GM23338 (cell line): ENCODE results near the gene SIM1. TPM values are rescaled to one million over a fixed set of nuclear protein-coding genes. Genes with fewer than 3 reads are reported as not detected.

ENCODE experiments used
- ATAC-seq: fragments of 200-7000 bp; cut with Tn5 transposase; 3 replicates; pipeline ENCODE4 v1.9.1; 2020
- DNase-seq: peaks from one replicate; pipeline ENCODE4 v3.0.0-alpha.2; 2015; ENCODE audit warnings: low spot score
- H2AFZ ChIP-seq: fragments of 200-600 bp; sonication (generic); 2 replicates; pipeline ENCODE4 v1.8.0; 2016; ENCODE audit warnings: antibody characterized with exemption, mild to moderate bottlenecking, moderate library complexity
- H3F3A ChIP-seq: fragments of 200-600 bp; sonication (generic); replicated peaks from 2 replicates; pipeline ENCODE4 v1.8.0; 2017; ENCODE audit warnings: antibody characterized with exemption, mixed run types, low read depth
- H3K27ac ChIP-seq: fragments of 200-600 bp; sonication (generic); 2 replicates; pipeline ENCODE4 v1.6.1; 2016; ENCODE audit warnings: low read depth
- H3K27me3 ChIP-seq: fragments of 200-600 bp; sonication (generic); 2 replicates; pipeline ENCODE4 v1.8.0; 2016; ENCODE audit warnings: mild to moderate bottlenecking, mixed run types, moderate library complexity; ENCODE audit not compliant: insufficient read depth
- H3K36me3 ChIP-seq: fragments of 200-600 bp; sonication (generic); 2 replicates; pipeline ENCODE4 v1.8.0; 2016; ENCODE audit warnings: mild to moderate bottlenecking; ENCODE audit not compliant: insufficient read depth
- H3K4me1 ChIP-seq: fragments of 200-600 bp; sonication (generic); 2 replicates; pipeline ENCODE4 v1.8.0; 2016; ENCODE audit warnings: mild to moderate bottlenecking, moderate library complexity; ENCODE audit not compliant: insufficient read depth
- H3K4me2 ChIP-seq: fragments of 200-600 bp; sonication (generic); 2 replicates; pipeline ENCODE4 v1.7.1; 2017; ENCODE audit warnings: mixed run types
- H3K4me3 ChIP-seq: fragments of 200-600 bp; sonication (generic); 2 replicates; pipeline ENCODE4 v1.6.1; 2016; ENCODE audit warnings: mixed run types
- H3K79me2 ChIP-seq: fragments of 200-600 bp; sonication (generic); replicated peaks from 2 replicates; pipeline ENCODE4 v1.8.0; 2017; ENCODE audit warnings: mild to moderate bottlenecking; ENCODE audit not compliant: insufficient read depth
- H3K9me2 ChIP-seq: fragments of 200-600 bp; sonication (generic); 2 replicates; pipeline ENCODE4 v1.8.0; 2017; ENCODE audit not compliant: insufficient read depth
- H4K20me1 ChIP-seq: fragments of 200-600 bp; sonication (generic); replicated peaks from 2 replicates; pipeline ENCODE4 v1.8.0; 2017; ENCODE audit warnings: mild to moderate bottlenecking; ENCODE audit not compliant: insufficient read depth
- H3K27ac Mint-ChIP-seq: 2 replicates; pipeline ENCODE4 v1.8.0; 2020; ENCODE audit warnings: inconsistent platforms, mild to moderate bottlenecking, moderate library complexity, mixed read lengths
- H3K27me3 Mint-ChIP-seq: 3 replicates; pipeline ENCODE4 v1.8.0; 2022; ENCODE audit warnings: low read depth, mild to moderate bottlenecking, moderate library complexity, mixed read lengths, inconsistent platforms; ENCODE audit not compliant: insufficient read depth, poor library complexity
- H3K36me3 Mint-ChIP-seq: 3 replicates; pipeline ENCODE4 v1.8.0; 2021; ENCODE audit warnings: low read depth, mild to moderate bottlenecking, inconsistent platforms, moderate library complexity, mixed read lengths
- H3K4me1 Mint-ChIP-seq: 3 replicates; pipeline ENCODE4 v1.8.0; 2020; ENCODE audit warnings: mild to moderate bottlenecking, inconsistent platforms, mixed read lengths
- H3K4me3 Mint-ChIP-seq: 3 replicates; pipeline ENCODE4 v1.8.0; 2021; ENCODE audit warnings: moderate library complexity, mild to moderate bottlenecking, inconsistent platforms, mixed read lengths
- H3K9me3 Mint-ChIP-seq: 3 replicates; pipeline ENCODE4 v1.8.0; 2020; ENCODE audit warnings: moderate library complexity, mild to moderate bottlenecking, inconsistent platforms, mixed read lengths
- CREB1 ChIP-seq: fragments of 250-450 bp; sonication (Bioruptor Pico); IDR thresholded peaks from 2 replicates; pipeline ENCODE4 v1.5.0; 2020; ENCODE audit warnings: low read depth, mild to moderate bottlenecking, moderate library complexity
- EZH2 ChIP-seq: fragments of 200-600 bp; sonication (generic); IDR thresholded peaks from one replicate; pipeline ENCODE4 v1.8.0; 2017; ENCODE audit warnings: antibody characterized with exemption, mild to moderate bottlenecking, low read depth; ENCODE audit not compliant: unreplicated experiment
- JUNB ChIP-seq: IDR thresholded peaks from one replicate; pipeline ENCODE4 v1.6.1; 2016; ENCODE audit warnings: antibody characterized with exemption; ENCODE audit not compliant: unreplicated experiment
- NANOG ChIP-seq: IDR thresholded peaks from 2 replicates; pipeline ENCODE4 v1.6.1; 2016; ENCODE audit warnings: antibody characterized with exemption, borderline replicate concordance
- POLR2AphosphoS5 ChIP-seq: IDR thresholded peaks from 2 replicates; pipeline ENCODE4 v1.6.1; 2016; ENCODE audit warnings: antibody characterized with exemption, low read depth
- REST ChIP-seq: IDR thresholded peaks from one replicate; pipeline ENCODE4 v1.6.1; 2018; ENCODE audit warnings: antibody characterized with exemption; ENCODE audit not compliant: unreplicated experiment
- STAT1 ChIP-seq: IDR thresholded peaks from one replicate; pipeline ENCODE4 v1.6.1; 2016; ENCODE audit warnings: antibody characterized with exemption; ENCODE audit not compliant: unreplicated experiment
- ZNF114 ChIP-seq: fragments of 250-450 bp; sonication (Bioruptor Pico); IDR thresholded peaks from 2 replicates; pipeline ENCODE4 v1.5.0; 2020; ENCODE audit warnings: mild to moderate bottlenecking, moderate library complexity
- polyA plus RNA-seq: library from polyadenylated mRNA; unstranded; fragments of >200 nt; fragmentation: Nextera tagmentation; extraction: Ambion mirVana; gene quantifications from 2 replicates; pipeline ENCODE4 v1.2.1, GENCODE V29; 2016
- total RNA-seq: library from RNA; depleted of rRNA; stranded (reverse); fragments of >200 nt; shearing (Covaris generic); gene quantifications from 2 replicates; pipeline ENCODE4 v1.2.3, GENCODE V29; 2014
- TF ChIP-seq, protein P1 (sequence below): IDR thresholded peaks from 2 replicates; pipeline ENCODE4 v1.6.1; 2016; ENCODE audit warnings: antibody characterized with exemption
- TF ChIP-seq, protein P2 (sequence below), 2 experiments: fragments of 200-600 bp in 1 of 2; sonication (generic) in 1 of 2; conservative IDR thresholded peaks; 2 replicates each; pipeline versions ENCODE4 v1.5.1 to v1.6.1; 2016 to 2017; ENCODE audit warnings: antibody characterized with exemption in 2 of 2, low read depth in 2 of 2, mild to moderate bottlenecking in 2 of 2, moderate library complexity in 1 of 2

Gene SIM1
- total and polyA plus RNA-seq, 2 experiments from 2014 or later = 0.42 to 0.49 TPM

- Histone ChIP-seq H3K27ac (no peak overlapping the region), H3K36me3 (no peaks in the 10 kb centered on the region), H3K4me3 (no peak overlapping the region), H3F3A (no peaks in the 10 kb centered on the region), H2AFZ (no peak overlapping the region), H3K27me3 (no peaks in the 10 kb centered on the region), H3K79me2 (no peaks in the 10 kb centered on the region), H4K20me1 (no peaks in the 10 kb centered on the region), H3K4me1 (peaks cover 5% of the 10 kb centered on the region), H3K4me2 (no peak overlapping the region), H3K9me2 (peaks cover 4% of the 10 kb centered on the region; the same call in 1 of the 2 replicates)
- no peak for DNase-seq
- Mint-ChIP-seq H3K27ac (no peak overlapping the region), H3K36me3 (peaks cover 7% of the 10 kb centered on the region), H3K9me3 (peaks cover 9% of the 10 kb centered on the region), H3K27me3 (peaks cover 5% of the 10 kb centered on the region), H3K4me1 (peaks cover 17% of the 10 kb centered on the region), H3K4me3 (no peak overlapping the region)
- TF ChIP-seq, protein P1, sequence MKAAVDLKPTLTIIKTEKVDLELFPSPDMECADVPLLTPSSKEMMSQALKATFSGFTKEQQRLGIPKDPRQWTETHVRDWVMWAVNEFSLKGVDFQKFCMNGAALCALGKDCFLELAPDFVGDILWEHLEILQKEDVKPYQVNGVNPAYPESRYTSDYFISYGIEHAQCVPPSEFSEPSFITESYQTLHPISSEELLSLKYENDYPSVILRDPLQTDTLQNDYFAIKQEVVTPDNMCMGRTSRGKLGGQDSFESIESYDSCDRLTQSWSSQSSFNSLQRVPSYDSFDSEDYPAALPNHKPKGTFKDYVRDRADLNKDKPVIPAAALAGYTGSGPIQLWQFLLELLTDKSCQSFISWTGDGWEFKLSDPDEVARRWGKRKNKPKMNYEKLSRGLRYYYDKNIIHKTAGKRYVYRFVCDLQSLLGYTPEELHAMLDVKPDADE = no peak
- no peak for TF ChIP-seq EZH2
- ATAC-seq = no peak
Observed at GRCh38 chr6:100490065-100490464, 25.3 kb upstream of the SIM1 start.

GRCh38 chr6:100488244-100488643 lies 23.5 kb upstream of the SIM1 start:
- no peak overlapping the region for H3K4me2 ChIP-seq
- no peak overlapping the region for H3K4me3 ChIP-seq
- Mint-ChIP-seq H3K27ac (no peak overlapping the region), H3K4me1 (peaks cover 14% of the 10 kb centered on the region), H3K36me3 (peaks cover 7% of the 10 kb centered on the region), H3K9me3 (peaks cover 9% of the 10 kb centered on the region), H3K27me3 (peaks cover 6% of the 10 kb centered on the region), H3K4me3 (no peak overlapping the region)
- H3K36me3 ChIP-seq = no peaks in the 10 kb centered on the region
- no peak for TF ChIP-seq CREB1 (CRISPR knock-in tag)
- TF ChIP-seq POLR2AphosphoS5 = no peak
- TF ChIP-seq STAT1 = no peak
- TF ChIP-seq, protein P2, sequence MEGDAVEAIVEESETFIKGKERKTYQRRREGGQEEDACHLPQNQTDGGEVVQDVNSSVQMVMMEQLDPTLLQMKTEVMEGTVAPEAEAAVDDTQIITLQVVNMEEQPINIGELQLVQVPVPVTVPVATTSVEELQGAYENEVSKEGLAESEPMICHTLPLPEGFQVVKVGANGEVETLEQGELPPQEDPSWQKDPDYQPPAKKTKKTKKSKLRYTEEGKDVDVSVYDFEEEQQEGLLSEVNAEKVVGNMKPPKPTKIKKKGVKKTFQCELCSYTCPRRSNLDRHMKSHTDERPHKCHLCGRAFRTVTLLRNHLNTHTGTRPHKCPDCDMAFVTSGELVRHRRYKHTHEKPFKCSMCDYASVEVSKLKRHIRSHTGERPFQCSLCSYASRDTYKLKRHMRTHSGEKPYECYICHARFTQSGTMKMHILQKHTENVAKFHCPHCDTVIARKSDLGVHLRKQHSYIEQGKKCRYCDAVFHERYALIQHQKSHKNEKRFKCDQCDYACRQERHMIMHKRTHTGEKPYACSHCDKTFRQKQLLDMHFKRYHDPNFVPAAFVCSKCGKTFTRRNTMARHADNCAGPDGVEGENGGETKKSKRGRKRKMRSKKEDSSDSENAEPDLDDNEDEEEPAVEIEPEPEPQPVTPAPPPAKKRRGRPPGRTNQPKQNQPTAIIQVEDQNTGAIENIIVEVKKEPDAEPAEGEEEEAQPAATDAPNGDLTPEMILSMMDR (conservative IDR thresholded peaks at IDR 0.05; ENCODE audit: low read depth in 2 of 2) = no peak
- TF ChIP-seq JUNB = no peak
- no peak for TF ChIP-seq REST
- TF ChIP-seq EZH2 = no peak
- no peak for TF ChIP-seq NANOG
- TF ChIP-seq ZNF114 (CRISPR knock-in tag) = no peak
- TF ChIP-seq, protein P1 = no peak
- no peak overlapping the region for H3K27ac ChIP-seq
- no peaks in the 10 kb centered on the region for H4K20me1 ChIP-seq
- H2AFZ ChIP-seq = no peak overlapping the region
- ATAC-seq (no peak), DNase-seq (no peak)
- no peaks in the 10 kb centered on the region for H3F3A ChIP-seq
- no peaks in the 10 kb centered on the region for H3K27me3 ChIP-seq
- H3K79me2 ChIP-seq = no peaks in the 10 kb centered on the region
- peaks cover 5% of the 10 kb centered on the region for H3K4me1 ChIP-seq
- no peaks in the 10 kb centered on the region for H3K9me2 ChIP-seq
